ENCODE data around the gene NEFH. TPM values are rescaled to one million over a fixed set of nuclear protein-coding genes. Genes with fewer than 3 reads are reported as not detected.

The NEFH gene
- total RNA-seq, 1 donor from 2014 or later: 3.5 TPM

- Mint-ChIP-seq H3K4me1 (peaks cover 34% of the 10 kb centered on the region), H3K9me3 (no peaks in the 10 kb centered on the region), H3K36me3 (no peaks in the 10 kb centered on the region), H3K27me3 (ENCODE audit: low read depth) (no peaks in the 10 kb centered on the region), H3K4me3 (no peak overlapping the region), H3K27ac (peak overlapping the region; percentile 75)
- TF ChIP-seq, protein P1, sequence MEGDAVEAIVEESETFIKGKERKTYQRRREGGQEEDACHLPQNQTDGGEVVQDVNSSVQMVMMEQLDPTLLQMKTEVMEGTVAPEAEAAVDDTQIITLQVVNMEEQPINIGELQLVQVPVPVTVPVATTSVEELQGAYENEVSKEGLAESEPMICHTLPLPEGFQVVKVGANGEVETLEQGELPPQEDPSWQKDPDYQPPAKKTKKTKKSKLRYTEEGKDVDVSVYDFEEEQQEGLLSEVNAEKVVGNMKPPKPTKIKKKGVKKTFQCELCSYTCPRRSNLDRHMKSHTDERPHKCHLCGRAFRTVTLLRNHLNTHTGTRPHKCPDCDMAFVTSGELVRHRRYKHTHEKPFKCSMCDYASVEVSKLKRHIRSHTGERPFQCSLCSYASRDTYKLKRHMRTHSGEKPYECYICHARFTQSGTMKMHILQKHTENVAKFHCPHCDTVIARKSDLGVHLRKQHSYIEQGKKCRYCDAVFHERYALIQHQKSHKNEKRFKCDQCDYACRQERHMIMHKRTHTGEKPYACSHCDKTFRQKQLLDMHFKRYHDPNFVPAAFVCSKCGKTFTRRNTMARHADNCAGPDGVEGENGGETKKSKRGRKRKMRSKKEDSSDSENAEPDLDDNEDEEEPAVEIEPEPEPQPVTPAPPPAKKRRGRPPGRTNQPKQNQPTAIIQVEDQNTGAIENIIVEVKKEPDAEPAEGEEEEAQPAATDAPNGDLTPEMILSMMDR (IDR thresholded peaks at IDR 0.05; ENCODE audit: unreplicated experiment): no peak
- DNase-seq (ENCODE audit: low spot score in 2 of 2, unreplicated experiment in 2 of 2): no peak
These were observed 21.5 kb upstream of the NEFH start for GRCh38 chr22:29458551-29458950.

DNA sequence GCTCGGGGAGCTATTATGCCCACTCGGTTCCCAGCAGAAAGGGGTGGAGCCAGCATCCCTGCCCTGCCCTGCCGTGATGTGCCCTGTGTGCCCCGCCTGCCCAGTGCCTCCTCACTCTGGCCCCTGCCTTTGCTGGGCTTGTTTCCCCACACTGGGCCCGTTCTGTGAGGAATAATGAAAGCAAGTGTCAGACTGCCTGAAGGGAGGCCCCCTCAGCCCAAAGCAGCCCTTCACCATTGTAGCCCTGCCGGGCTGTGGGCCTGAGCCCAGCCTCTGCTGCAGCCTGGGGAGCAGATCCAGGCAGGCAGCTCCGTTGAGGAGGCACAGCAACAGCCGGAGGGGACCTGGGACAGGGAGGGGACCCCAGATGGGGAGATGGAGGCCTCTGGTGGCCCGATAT lies 20.2 kb upstream of the NEFH start:
- Mint-ChIP-seq H3K4me1 (peaks cover 29% of the 10 kb centered on the region), H3K27ac (no peak overlapping the region), H3K27me3 (ENCODE audit: low read depth) (no peaks in the 10 kb centered on the region), H3K4me3 (no peak overlapping the region), H3K9me3 (no peaks in the 10 kb centered on the region), H3K36me3 (no peaks in the 10 kb centered on the region)
- no peak for DNase-seq (ENCODE audit: low spot score in 2 of 2, unreplicated experiment in 2 of 2)
- TF ChIP-seq, protein P1 (IDR thresholded peaks at IDR 0.05; ENCODE audit: unreplicated experiment): no peak

DNA sequence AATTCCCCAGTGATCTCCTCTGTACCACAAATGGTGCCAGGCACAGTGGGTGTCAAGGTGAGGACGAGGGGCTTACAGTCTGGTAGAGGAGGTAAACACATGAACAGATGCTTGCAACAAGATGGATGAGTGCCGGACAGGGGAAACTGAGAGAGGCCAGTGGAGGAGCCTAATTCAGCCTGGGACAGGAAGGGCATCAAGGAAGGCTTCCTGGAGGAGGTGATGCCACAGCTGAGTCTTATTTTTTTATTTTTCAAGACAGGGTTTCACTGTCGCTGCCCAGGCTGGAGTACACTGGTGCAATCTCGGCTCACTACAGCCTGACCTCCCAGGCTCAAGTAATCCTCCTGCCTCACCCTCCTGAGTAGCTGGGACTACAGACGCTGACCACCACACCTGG lies 18.8 kb upstream of the NEFH start:
- Mint-ChIP-seq H3K4me1 (peaks cover 16% of the 10 kb centered on the region), H3K9me3 (no peaks in the 10 kb centered on the region), H3K36me3 (no peaks in the 10 kb centered on the region), H3K27ac (no peak overlapping the region), H3K27me3 (ENCODE audit: low read depth) (peaks cover 2% of the 10 kb centered on the region), H3K4me3 (no peak overlapping the region)
- DNase-seq (ENCODE audit: low spot score in 2 of 2, unreplicated experiment in 2 of 2): no peak
- TF ChIP-seq, protein P1 (IDR thresholded peaks at IDR 0.05; ENCODE audit: unreplicated experiment): no peak

- no peaks in the 10 kb centered on the region for H3K9me3 Mint-ChIP-seq
- DNase-seq (ENCODE audit: low spot score in 2 of 2, unreplicated experiment in 2 of 2): no peak
These were observed 16.4 kb upstream of the NEFH start for GRCh38 chr22:29463629-29464028.

GRCh38 chr22:29464581-29464980 lies 15.4 kb upstream of the NEFH start:
- H3K36me3 Mint-ChIP-seq: no peaks in the 10 kb centered on the region
- peaks cover 31% of the 10 kb centered on the region for H3K27me3 Mint-ChIP-seq (ENCODE audit: low read depth)

More at GRCh38 chr22:29463629-29464028, 16.4 kb upstream of the NEFH start:
- Mint-ChIP-seq H3K4me1 (no peaks in the 10 kb centered on the region), H3K27me3 (ENCODE audit: low read depth) (peaks cover 22% of the 10 kb centered on the region), H3K36me3 (no peaks in the 10 kb centered on the region), H3K4me3 (no peak overlapping the region), H3K27ac (no peak overlapping the region)
- TF ChIP-seq, protein P1 (IDR thresholded peaks at IDR 0.05; ENCODE audit: unreplicated experiment): no peak

More at GRCh38 chr22:29464581-29464980, 15.4 kb upstream of the NEFH start:
- Mint-ChIP-seq H3K4me3 (no peak overlapping the region), H3K4me1 (no peaks in the 10 kb centered on the region), H3K27ac (no peak overlapping the region), H3K9me3 (no peaks in the 10 kb centered on the region)
- DNase-seq (ENCODE audit: low spot score in 2 of 2, unreplicated experiment in 2 of 2): no peak
- TF ChIP-seq, protein P1 (IDR thresholded peaks at IDR 0.05; ENCODE audit: unreplicated experiment): no peak

All from mesothelial cell of epicardium (in vitro differentiated cells).